ENCODE results near the gene ESYT2.

DNA sequence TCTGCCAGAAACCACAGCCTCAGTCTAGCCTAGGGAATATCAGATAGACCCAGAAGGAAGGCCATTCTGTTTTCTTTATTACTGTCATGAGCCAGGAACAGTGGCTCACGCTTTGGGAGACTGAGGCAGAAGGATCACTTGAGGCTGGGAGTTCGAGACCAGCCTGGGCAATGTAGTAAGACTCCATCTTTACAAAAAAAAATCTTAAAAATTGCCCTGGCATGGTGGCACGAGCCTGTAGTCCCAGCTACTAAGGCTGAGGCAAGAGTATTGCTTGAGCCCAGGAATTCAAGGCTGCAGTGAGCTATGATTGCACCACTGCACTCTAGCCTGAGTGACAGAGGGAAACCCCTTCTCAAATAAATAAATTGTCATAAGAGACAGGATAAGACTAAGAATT is 3.7 kb upstream of the ESYT2 start:
- TF ChIP-seq, protein P1, sequence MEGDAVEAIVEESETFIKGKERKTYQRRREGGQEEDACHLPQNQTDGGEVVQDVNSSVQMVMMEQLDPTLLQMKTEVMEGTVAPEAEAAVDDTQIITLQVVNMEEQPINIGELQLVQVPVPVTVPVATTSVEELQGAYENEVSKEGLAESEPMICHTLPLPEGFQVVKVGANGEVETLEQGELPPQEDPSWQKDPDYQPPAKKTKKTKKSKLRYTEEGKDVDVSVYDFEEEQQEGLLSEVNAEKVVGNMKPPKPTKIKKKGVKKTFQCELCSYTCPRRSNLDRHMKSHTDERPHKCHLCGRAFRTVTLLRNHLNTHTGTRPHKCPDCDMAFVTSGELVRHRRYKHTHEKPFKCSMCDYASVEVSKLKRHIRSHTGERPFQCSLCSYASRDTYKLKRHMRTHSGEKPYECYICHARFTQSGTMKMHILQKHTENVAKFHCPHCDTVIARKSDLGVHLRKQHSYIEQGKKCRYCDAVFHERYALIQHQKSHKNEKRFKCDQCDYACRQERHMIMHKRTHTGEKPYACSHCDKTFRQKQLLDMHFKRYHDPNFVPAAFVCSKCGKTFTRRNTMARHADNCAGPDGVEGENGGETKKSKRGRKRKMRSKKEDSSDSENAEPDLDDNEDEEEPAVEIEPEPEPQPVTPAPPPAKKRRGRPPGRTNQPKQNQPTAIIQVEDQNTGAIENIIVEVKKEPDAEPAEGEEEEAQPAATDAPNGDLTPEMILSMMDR (conservative IDR thresholded peaks at IDR 0.05; ENCODE audit: low read depth, low read length), result no peak
- no peak for TF ChIP-seq EZH2 (IDR thresholded peaks at IDR 0.05; ENCODE audit: borderline replicate concordance, low read depth, low read length, poor library complexity, severe bottlenecking)

All from A673 (cell line).